ENCODE measurements around the gene EPHA8. TPM values are rescaled to one million over a fixed set of nuclear protein-coding genes. Genes with fewer than 3 reads are reported as not detected.
A peak's percentile ranks its signal among the peaks of the same experiment; 100 is the strongest.

The EPHA8 gene
- total RNA-seq, 3 donors from 2014 or later (not counting 1 experiment from before 2014, with no cell fraction given) = not detected

DNA sequence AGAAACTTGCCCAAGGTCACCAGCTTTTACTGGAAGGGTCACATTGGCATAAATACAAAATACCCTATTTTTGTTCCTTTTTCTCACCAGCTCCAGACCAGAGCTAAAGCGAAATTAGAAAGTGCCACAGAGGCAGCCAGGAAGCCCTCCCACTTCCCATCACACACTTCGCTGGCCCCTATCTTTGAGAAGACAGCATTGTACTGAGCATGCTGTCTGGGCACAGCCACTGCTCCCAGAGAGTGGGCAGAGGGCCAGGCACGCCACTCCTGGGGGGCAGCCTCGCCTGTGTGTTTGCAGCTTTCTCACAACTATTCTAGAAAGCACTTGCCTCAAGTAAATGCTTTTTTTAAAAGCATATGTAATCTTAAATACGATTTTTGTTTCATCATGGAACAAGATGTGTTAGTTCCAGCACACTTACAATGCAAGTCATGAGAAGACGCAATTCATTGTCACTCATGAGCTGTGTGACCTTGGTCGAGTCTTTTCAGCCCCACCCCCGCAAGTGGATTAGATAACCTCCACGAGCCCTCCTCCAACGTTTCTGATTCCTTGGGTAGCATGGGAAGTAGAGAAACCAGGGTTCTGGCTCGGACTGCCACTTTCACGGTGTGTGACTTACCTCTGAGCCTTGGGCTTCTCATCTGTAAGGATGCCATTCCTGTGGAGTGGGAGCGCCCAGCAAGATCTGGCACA lies 25.7 kb upstream of the EPHA8 start:
- no peak for ATAC-seq
- WGBS (ENCODE audit: insufficient coverage) = 84% methylated on average over 13 of the region's 13 CpGs
- no peak overlapping the region for H3K27ac ChIP-seq (ENCODE audit: low read length)

DNA sequence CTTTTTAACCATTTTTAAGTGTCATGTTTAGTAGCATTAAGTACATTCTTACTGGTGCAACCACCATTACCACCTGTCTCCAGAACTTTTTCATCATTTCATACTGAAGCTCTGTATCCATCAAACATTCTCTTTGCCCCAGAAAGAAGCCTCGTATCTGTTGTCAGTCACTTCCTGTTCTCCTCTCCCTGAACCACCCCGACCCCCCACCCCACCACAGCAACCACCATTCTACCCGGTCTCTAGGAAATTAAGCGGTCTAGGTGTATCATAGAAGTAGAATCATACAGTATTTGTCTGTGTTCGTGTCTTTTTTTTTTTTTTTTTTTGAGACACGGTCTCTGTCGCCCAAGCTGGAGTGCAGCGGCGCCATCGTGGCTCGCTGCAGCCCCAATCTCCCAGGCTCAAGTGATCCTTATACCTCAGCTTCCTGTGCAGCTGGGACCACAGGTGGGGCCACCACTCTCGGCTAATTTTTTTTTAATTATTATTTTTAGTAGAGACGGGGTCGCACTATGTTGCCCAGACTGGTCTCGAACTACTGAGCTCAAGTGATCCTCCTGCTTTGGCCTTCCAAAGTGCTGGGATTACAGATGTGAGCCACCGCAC lies 23.7 kb upstream of the EPHA8 start:
- Mint-ChIP-seq H3K27me3 (ENCODE audit: low read depth in 2 of 2) (no peaks in the 10 kb centered on the region), H3K9me3 (no peaks in the 10 kb centered on the region), H3K36me3 (no peaks in the 10 kb centered on the region), H3K4me1 (peaks cover 6 to 15% of the 10 kb centered on the region in 2 donors), H3K27ac (peak overlapping the region in 1 of 2 donors; percentile 28), H3K4me3 (no peak overlapping the region)
- Histone ChIP-seq H3K4me1 (ENCODE audit: control insufficient read depth, insufficient read depth, low read length) (no peaks in the 10 kb centered on the region), H3K36me3 (ENCODE audit: control insufficient read depth, insufficient read depth, low read length) (no peaks in the 10 kb centered on the region), H3K27me3 (ENCODE audit: control insufficient read depth, insufficient read depth, low read length) (no peaks in the 10 kb centered on the region), H3K27ac (ENCODE audit: low read length) (no peak overlapping the region), H3K4me3 (ENCODE audit: low read length) (no peak overlapping the region), H3K9me3 (ENCODE audit: control insufficient read depth, insufficient read depth, low read length) (no peaks in the 10 kb centered on the region)
- TF ChIP-seq, protein P1, sequence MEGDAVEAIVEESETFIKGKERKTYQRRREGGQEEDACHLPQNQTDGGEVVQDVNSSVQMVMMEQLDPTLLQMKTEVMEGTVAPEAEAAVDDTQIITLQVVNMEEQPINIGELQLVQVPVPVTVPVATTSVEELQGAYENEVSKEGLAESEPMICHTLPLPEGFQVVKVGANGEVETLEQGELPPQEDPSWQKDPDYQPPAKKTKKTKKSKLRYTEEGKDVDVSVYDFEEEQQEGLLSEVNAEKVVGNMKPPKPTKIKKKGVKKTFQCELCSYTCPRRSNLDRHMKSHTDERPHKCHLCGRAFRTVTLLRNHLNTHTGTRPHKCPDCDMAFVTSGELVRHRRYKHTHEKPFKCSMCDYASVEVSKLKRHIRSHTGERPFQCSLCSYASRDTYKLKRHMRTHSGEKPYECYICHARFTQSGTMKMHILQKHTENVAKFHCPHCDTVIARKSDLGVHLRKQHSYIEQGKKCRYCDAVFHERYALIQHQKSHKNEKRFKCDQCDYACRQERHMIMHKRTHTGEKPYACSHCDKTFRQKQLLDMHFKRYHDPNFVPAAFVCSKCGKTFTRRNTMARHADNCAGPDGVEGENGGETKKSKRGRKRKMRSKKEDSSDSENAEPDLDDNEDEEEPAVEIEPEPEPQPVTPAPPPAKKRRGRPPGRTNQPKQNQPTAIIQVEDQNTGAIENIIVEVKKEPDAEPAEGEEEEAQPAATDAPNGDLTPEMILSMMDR (IDR thresholded peaks at IDR 0.05) = no peak
- ATAC-seq (no peak), DNase-seq (no peak)
- WGBS (ENCODE audit: insufficient coverage) = 22% methylated on average over 15 of the region's 16 CpGs
- intact Hi-C loops (cut with micrococcal nuclease) = no loop called here

More for the DNA sequence above, 25.7 kb upstream of the EPHA8 start:
- H3K4me1 ChIP-seq (ENCODE audit: control insufficient read depth, insufficient read depth, low read length) = no peaks in the 10 kb centered on the region
- TF ChIP-seq, protein P1 (IDR thresholded peaks at IDR 0.05) = no peak
- DNase-seq = no peak
- Mint-ChIP-seq H3K27me3 (ENCODE audit: low read depth in 2 of 2) (no peaks in the 10 kb centered on the region), H3K9me3 (no peaks in the 10 kb centered on the region), H3K36me3 (no peaks in the 10 kb centered on the region), H3K4me3 (no peak overlapping the region), H3K27ac (no peak overlapping the region), H3K4me1 (peaks cover 6 to 15% of the 10 kb centered on the region in 2 donors)
- H3K27me3 ChIP-seq (ENCODE audit: control insufficient read depth, insufficient read depth, low read length) = no peaks in the 10 kb centered on the region
- no peaks in the 10 kb centered on the region for H3K36me3 ChIP-seq (ENCODE audit: control insufficient read depth, insufficient read depth, low read length)
- no peak overlapping the region for H3K4me3 ChIP-seq (ENCODE audit: low read length)
- intact Hi-C loops (cut with micrococcal nuclease) = no loop called here
- no peaks in the 10 kb centered on the region for H3K9me3 ChIP-seq (ENCODE audit: control insufficient read depth, insufficient read depth, low read length)

DNA sequence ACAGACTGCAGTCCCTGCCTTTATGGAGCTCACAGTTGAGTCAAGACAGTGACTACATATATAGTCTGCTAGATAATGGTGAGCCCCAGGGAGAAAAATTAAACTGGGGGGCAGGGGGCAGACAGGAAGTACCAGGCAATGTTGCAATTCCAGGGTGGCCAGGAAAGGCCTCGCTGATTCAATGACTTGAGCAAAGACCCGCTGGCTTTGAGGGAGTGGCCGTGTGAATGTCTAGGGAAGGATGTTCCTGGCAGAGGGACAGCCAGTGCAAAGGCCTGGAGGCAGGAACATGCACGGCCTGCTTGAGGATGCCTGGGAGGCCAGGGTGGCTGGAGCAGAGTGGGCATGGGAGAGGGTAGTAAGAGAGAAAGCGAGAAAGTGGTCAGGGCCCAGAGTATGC lies 23.0 kb upstream of the EPHA8 start:
- H3K4me1 Mint-ChIP-seq = peaks cover 6 to 15% of the 10 kb centered on the region in 2 donors
- H3K27ac Mint-ChIP-seq = no peak overlapping the region
- H3K9me3 Mint-ChIP-seq = no peaks in the 10 kb centered on the region
- H3K36me3 Mint-ChIP-seq = no peaks in the 10 kb centered on the region
- H3K4me1 ChIP-seq (ENCODE audit: control insufficient read depth, insufficient read depth, low read length) = no peaks in the 10 kb centered on the region
- H3K36me3 ChIP-seq (ENCODE audit: control insufficient read depth, insufficient read depth, low read length) = no peaks in the 10 kb centered on the region
- ATAC-seq (no peak), DNase-seq (no peak)
- WGBS (ENCODE audit: insufficient coverage) = 81% methylated on average over 5 of the region's 5 CpGs
- no peaks in the 10 kb centered on the region for H3K27me3 Mint-ChIP-seq (ENCODE audit: low read depth in 2 of 2)
- no peak overlapping the region for H3K4me3 ChIP-seq (ENCODE audit: low read length)
- TF ChIP-seq, protein P1 (IDR thresholded peaks at IDR 0.05) = no peak
- no peak overlapping the region for H3K4me3 Mint-ChIP-seq
- no peak overlapping the region for H3K27ac ChIP-seq (ENCODE audit: low read length)
- no peaks in the 10 kb centered on the region for H3K9me3 ChIP-seq (ENCODE audit: control insufficient read depth, insufficient read depth, low read length)
- no peaks in the 10 kb centered on the region for H3K27me3 ChIP-seq (ENCODE audit: control insufficient read depth, insufficient read depth, low read length)
- intact Hi-C loops (cut with micrococcal nuclease) = no loop called here
